Measurements from ENCODE around the gene ATP2C2.

ATP2C2 gene

DNA sequence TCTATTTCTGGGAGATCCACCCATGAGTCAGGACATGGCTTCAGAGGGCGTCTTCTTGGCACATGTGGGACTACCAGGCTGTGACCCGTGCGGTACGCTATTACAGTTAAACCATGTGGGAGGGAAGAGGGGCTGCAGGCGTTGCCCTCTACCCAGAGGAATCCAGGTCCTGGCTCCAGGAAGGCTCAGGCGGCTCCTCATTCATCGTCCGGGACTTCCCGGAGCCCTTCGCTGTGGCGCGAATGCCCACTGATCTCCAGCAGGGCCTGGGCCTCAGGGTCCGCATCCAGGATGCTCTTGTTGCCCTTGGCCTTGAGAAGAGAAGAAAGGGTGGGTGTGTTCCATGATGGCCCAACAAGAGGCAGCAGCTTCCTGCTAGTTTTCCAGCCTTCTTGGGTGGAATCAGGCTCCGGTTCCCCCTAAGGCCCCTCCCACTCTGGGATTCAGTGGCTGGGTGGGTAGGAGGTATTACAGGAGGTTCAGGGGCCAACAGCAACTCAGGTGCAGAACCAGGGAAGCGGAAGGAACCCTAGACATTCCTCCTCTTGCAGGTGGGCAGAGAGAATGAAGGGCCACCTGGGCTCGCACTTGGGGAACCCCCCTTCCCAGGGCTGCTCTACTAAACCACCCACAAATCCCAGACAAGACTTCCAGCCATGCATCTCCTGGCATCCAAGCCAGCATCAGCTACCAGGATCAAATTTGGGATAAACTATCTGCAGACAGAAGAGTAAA lies 111.5 kb downstream of the ATP2C2 start:
- no peak for DNase-seq

DNA sequence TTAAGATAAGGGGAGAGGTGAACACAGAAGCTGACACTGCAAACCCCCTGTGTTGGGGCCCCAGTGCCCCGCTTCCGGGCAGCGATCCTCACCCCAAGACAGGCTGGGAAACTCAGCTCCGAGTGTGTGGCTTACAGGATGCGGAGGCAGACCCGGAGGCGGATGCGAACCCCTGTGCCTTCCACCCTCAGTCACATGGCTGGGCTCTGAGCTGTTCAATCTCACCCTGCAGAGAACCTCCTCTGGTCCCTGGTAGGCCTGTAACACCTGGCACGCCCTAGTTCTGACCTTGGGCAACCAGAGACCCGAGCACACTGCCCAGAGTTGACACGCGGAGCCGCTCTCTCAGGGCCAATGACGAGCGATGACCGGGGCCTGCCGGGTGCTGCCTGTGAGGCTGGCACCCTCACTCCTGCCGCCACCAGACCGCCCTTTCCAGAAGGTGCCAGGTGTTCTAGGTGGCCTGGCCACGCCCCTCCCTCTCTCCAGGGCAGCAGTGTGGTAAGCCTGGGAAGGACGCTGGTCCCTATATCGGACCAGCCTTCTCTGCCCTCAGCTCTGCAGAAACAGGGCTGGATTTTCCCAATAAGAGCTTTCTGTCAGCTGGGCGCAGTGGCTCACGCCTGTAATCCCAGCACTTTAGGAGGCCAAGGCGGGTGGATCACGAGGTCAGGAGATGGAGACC lies 112.9 kb downstream of the ATP2C2 start:
- DNase-seq, result no peak

DNA sequence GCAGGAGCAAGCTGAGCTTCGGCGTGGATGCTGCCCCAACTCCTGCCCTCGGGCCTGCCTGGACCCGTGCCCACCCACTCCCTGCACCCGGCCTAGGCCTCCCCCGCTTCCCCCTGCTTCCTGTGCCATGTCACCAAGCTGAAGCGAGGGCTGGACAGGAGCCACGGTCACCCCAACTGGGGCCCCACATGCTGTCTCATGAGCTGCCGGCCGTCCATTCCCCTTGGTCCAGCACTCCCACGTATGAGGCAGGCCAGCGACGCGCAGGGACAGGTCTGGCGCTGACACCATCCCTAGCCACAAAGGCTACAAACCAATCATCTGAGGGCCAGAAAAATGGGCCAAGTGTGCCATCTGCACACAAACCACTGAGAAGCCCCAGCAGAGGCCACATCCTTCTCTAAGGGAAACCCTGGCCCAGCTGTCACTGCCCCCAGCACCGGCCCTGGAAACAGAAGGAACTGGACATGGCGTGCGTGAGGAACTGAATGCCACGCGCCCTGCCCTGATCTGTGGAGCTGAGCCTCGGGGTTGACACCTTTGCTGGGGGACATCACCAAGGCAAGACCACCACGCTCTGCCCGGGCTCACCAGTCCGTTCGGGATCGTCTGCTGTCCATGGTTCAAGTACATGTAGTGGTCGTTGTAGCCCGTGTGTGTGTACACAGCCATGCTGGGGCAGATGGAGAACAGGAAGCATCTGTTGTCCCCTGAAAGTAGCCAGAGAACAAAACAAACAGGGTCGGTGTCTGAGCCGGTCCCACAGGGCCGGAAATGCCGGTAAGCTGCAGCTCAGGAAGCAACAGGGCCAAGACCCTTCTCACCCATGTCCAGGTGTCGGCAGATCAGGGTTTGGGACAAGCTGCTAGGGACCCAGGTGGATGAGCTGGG lies 113.9 kb downstream of the ATP2C2 start:
- no peak for DNase-seq

DNA sequence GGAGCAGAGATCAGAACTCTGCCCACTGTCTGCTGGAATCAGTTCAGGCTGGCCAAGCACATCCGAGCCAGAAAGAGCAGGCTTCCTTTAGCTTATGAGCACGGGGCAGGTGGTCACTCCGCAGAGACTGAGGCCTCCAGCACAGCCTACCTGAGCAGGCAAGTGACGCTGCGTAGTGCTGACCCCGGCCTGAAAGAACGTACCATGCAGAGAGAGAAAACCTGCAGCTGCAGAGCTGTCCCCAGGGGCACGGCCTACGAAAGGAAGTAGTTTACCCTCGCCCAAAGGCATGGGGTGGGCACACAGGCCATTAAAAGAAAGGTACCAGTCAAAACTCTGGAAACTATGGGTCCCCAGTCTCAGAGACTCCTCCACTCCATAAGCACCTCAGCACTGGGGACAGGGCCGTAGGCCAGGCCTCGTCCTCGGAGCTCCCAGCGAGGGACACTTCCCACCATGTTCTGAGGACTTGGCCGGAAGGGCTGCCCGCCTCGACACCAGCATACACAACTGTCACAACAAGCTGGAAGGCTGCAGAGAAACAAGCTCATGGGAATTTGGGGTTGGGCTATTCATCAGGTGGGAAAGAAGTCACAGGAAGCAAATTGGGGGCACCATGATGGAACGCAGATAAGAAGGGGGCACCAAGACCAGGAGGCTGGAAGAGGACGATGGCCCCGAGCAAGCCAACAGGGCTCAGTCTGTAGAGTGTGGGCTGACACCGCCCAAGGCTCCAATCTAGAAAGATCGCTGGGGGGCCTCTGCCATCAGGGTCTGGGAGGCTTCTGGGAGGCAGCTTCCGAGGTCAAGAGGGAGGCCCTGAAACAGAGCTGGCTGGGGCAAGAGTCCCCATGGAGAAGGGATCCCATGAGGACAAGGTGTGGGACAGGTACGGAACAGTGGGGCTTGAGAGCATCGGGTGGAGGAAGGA lies 114.9 kb downstream of the ATP2C2 start:
- DNase-seq, result no peak

DNA sequence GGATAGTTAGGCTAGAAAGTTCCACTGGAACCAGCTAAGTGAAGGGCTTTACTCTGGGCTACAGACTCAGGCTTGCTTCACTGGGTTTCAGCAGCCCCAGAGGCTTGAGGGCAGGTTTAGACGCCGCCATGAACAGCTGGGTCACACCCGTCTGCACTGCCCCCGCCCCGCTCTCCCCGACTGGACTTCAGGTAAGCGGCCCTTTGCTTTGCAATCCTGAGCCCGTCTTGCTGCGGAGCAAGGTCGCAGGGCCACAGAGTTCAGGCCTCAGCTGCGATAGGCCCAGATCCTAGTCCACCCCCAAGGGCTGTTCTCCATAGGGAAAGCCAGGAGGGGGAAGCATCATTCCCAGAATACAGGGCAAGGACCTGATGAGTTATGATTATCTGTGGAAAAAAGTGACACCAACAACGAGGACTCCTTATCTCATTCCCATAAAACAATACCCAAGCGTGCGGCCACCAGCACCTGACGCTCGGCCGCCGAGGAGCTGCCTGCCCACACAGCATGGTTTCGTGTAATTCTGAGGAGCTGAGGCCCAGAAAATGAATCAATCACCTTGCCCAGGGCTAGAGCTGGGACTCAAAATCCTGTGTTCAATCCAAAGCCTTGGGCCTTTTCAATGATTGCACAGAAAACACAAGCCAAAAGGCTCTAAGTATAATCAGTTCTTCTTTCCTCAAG lies 115.7 kb downstream of the ATP2C2 start:
- DNase-seq, result no peak

DNA sequence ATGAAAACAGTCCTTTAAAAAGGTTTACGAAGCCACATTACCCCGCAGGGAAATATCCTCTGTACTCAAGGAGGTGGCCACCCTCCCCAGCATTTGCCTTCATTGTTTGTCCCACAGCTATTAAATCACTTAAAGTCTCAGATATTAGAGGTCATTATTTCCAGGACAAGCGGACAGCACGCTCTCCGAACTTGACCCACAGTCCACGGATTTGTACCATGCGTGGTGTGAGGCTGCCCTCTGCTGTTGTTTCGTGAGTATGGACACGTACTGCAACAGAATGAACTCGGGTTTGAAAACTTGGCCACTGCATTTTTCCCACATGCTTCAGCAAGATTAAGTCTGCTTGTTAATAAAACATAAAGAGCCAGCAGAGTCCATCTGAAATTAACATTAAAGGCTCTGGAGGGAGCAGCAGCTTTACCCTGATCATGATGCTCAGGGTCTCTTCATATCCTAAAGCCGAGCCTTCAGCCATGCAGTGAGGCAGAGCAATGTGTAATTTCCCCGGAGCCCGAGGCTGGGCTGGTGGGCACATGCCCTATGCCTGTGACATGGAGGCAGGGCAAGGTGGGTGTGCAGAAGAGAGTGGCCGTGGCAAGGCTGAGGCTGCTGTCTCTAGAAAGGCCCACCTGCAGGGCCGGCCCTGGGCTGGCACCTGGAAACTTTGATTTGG lies 116.4 kb downstream of the ATP2C2 start:
- DNase-seq, result peak in 1 of 2 donors; percentile 35

DNA sequence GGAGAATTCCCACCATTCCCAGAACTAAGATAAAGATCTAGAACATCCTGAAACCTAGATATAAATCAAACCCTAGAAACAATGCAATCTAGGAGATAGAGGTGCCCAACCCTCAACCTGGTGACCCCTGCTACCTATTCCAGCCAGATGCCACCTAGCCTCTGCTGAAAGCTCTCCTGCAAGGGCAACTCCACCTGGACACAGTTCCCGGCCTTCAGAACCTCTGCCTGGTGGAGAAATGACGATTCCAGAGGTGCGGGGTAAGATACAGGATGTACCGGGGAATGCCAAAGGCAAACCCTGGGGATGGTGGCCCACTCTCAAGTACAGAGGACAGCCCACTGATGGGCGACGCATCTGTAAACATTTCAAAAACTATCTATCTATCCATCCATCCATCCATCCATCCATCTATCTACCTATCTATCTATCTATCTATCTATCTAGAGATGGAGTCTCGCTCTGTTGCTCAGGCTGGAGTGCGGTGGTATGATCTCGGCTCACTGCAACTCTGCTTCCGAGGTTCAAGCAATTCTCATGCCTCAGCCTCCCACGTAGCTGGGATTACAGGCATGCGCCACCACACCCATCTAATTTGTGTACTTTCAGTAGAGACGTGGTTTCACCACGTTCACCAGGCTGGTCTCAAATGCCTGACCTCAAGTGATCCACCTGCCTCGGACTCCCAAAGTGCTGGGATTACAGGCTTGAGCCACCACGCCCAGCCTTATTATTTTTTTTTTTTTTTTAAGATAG lies 117.1 kb downstream of the ATP2C2 start:
- no peak for DNase-seq

DNA sequence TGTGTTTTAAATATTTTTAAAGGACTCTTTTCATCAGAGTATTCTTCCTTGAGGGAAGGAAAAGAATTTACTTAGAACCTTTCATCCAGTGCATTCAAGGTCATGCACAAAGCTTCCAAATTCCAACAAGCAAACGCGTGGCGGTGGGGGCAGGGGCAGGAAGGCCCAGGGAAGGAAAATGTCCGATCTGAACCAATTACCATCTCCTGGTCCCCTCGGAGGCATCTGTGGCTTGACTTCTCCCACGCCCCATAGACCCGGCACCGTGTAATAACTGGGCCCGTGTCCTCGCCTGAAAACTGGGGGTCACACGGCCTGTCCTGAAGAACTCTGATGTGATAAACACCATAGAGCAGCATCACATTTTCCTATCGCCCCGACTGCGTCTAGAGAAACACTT lies 117.8 kb downstream of the ATP2C2 start:
- no peak for DNase-seq

DNA sequence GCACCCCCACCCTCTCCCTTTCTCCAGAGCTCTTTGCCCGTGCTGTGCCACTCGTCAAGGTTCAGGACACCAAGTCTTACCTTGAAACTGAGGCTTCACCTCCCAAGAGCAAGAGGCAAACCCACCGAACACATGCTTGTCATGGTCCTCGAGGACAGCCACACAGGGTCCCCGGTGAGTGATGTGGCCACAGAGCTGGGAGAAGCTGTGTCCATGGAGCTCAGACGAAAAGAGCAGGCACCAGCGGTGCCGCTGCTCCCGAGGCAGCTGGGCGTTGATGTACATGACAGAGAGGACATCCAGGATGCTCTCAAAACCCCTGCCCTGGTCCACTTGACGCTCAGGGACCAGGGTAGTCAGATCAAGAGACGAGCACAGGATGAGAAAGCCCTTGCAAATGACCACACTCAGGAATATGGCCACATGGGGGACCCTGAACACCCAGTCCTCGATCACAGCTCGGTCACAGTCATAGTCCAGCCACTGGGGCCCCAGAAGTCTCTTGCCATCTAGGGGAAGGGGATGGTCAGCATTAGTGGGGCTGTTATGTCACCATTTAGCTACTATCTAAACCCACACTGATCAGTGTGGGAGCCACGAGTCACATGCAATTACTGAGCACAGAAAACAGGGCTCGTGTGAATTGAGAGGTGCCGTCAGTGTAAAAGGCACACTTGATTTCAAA lies 118.4 kb downstream of the ATP2C2 start:
- no peak for DNase-seq

DNA sequence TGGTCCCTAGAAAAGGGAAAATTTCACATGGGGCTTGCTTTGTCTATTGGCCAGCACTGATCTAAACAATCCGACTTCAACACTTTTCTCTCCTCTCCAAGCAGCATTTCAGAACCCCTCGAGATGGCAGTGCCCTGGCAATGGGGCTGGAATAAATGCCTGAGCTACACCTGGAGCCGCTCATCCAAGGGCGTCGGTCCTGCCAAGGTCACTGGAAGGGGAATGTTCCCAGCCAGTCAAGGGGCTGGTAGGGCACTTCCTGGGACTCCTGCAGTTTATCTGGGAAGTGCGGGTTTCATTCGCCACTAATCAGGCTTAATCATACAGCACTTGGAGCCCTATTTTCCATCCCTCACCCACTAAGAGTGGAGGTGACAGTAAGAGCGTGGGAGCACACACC lies 119.0 kb downstream of the ATP2C2 start:
- no peak for DNase-seq

DNA sequence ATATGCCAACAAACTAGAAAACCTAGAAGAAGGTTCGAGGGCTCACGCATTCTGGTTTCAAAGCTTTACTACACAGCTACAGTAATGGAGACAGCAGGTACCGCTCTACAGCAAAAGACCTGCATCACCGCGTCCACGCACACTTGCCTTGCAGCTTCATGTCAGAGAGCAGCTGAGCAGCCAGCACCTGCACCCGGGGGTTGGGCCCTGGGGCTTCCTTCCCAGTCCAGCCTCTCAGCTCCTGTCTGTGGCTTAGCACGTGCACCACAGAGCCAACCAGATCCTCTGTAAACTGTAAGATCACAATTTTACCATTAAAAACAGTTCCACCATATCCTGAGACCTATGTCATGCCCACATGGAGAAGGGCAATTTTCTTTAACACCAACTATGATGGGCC lies 120.8 kb downstream of the ATP2C2 start:
- DNase-seq, result no peak

DNA sequence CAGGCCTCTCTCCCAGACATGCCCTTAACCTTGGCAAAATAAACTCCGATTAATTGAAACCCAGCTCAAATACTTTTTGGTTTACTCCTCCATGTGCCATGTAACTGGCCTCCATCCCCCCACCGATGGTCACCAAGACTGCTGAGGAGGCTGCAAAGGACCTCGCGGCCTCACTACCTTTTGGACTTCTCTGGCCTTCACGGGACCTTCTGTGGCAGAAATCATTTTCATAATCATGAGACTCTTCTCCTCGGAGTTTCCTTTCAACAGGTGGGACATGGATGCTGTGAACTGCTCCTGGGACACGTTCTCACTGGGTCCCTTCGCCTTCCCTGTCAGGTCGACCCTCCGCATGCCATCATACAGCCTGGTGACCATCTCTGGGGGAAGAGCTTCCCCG lies 127.2 kb downstream of the ATP2C2 start:
- DNase-seq, result no peak

DNA sequence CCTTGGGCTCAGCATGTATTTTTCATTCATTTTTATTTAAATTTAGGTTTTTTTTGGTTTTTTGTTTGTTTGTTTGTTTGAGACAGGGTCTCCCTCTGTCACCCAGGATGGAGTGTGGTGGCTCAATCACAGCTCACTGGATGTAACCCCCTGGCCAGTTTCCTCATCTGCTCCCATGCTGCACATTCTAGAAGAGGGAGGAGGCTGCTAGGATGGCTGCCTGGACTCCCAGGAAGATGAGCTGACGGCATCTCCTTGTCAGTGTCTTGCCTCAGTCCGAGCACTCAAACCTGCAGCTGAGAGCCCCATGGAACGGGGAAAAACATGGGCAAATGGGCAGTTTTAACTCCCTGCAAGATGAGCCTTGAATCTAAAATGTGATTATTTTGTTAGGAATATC lies 128.7 kb downstream of the ATP2C2 start:
- no peak for DNase-seq

DNA sequence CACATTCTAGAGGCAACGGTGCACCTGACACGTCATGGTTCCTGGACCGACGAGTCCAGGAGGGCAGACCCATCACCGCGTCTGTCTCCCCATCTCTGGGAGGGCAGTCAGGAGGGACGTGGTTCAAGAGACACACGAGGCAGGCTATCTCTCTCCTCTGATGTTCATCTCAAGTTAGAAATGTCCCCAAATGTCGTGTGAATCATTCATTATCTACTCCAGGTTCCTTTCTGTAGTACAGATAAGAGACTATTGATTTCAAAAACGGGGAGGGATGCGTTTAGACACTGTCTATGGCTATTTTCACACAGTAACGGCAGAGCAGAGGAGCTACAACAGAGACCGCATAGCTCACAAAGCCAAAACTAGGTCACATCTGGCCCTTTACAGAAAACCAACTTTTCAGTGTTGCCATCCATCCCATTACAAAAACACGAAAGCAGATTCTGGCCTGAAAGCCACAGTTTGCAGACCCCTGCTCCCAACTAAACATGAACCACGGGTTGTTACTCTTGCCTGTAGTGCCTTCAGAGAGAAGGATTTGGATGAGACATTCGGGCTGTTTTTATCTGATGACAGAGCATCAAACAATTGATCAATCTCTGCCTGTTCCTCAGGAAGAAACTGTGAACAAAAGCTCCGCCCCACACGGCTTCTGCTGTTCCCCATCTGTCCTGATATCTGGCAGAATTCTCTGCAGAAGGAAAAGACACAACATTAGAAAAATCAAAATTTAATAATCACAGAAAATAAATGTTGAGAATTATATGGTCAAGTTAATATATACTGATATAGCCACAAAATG lies 129.3 kb downstream of the ATP2C2 start:
- DNase-seq, result no peak

DNA sequence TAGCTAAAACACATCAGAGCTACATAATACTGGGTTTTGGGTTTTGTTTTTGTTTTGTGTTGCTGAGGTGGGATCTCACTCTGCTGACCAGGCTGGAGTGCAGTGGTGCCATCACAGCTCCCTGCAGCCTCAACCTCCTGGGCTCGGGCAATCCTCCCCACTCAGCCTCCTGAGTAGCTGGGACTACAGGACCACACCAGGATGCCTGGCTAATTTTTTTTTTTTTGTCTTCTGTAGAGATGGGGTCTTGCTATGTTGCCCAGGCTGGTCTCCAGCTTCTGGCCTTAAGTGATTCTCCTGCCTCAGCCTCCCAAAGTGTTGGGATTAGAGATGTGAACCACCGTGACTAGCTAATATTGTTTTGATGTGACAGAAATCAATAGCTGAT lies 129.9 kb downstream of the ATP2C2 start:
- no peak for DNase-seq

DNA sequence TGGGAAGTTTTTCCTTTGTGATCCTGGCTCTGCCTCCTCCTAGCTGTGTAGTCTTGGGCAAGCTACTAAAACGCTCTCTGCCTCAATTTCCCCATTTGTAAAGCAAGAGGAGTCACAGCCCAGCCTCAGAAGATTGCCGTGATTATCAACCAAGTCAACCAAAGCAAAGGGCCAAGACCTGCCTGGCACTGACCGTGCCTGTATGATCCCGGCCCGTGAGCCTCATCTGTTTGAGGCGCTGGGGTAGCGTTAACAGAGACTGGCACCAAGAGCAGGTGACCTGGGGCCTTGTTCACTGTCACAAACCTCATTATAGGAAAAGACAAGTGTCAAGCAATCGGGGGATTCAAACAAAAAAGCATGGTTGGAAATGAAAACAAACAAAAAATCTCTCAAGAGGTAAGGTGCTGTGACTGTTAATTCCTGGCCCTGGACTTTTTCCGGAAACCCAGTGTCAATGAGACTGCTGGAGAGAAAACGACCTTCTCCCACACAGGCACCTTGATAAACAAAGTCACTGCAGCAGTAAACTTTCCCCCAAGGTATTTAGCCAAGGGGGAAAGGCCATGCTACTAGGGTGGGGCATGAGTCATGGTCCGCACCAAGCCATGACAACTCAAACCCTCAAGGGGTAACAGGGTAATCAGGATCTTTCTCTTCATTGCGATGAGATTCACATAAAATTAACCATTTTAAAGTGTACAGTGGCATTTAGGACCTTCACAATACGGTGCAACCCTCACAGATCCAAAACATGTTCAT lies 130.7 kb downstream of the ATP2C2 start:
- DNase-seq, result no peak

DNA sequence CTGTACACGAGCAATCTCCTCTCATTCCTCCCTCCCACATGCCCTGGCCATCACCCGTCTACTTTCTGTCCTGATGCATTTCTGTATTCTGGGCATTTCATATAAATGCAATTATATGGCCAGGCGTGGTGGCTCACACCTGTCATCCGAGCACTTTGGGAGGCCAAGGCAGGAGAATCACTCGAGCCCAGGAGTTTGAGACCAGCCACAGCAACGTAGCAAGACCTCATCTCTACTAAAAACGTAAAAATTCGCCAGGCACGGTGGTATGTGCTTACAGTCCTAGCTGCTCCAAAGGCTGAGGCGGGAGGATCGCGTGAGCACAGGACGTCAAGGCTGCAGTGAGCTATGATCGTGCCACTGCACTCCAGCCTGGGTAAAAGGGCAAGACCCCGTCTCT lies 131.3 kb downstream of the ATP2C2 start:
- no peak for DNase-seq

DNA sequence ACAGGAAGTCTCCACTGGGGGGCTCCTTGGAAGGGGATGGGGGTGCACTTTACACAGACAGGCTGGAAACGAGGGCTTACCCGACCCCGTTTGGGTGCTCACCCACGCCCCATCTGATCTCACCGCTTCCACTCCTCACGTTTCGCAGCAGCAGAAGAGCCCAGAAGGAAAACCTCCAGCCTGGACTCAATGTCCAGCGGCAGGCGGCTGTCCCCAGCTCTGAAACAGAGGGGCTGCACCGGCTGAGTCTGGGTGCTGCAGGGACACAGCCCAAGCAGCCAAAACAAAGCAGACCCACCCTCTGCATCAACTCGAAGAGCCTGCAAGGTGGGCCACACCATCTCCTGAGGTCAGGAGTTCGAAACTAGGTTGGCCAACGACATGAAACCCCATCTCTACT lies 132.2 kb downstream of the ATP2C2 start:
- DNase-seq, result no peak
